ENCODE results near the gene EXD2.

Gene EXD2

DNA sequence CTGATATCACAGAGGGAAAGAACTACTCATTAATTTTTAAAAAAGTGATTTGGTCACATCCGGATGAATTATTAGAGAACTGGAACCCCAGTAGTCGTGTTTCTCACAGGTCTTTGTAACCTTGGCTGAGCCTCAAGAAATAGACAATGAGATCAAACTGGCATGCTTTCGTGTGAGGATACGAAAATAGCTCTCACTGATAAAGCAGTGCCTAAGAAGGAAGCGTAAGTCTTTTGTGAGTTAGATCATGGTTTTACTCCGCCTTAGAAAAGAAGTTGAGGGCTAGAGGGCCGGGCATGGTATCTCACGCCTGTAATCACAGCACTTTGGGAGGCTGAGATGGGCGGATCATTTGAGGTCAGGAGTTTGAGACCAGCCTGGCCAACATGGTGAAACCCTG, 34.9 kb downstream of the EXD2 start:
- no peak for ATAC-seq (ENCODE audit: low read depth)
- Mint-ChIP-seq H3K4me3 (no peak overlapping the region), H3K4me1 (no peaks in the 10 kb centered on the region), H3K27me3 (no peaks in the 10 kb centered on the region), H3K9me3 (no peaks in the 10 kb centered on the region), H3K27ac (no peak overlapping the region), H3K36me3 (peaks cover 18% of the 10 kb centered on the region)
- no peak for DNase-seq (ENCODE audit: low spot score in 2 of 2)

DNA sequence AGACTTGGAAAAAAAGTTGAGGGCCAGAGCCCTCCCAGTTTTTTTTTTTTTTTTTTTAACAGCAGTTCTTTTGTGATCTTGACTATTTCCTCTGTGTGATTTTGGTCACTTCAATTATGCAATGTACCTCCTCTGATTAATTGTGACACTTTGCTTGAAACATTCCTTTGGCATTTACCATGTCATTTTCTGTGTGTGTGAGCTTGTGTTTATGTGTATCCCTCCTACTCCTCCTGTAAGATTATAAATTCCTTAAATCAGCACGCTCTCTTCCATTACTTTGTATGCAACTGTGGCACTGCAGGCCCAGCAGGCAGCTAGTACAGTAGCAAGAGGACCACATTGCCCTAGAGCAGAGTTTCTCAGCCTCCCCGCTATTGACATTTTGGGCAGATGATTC, 35.4 kb downstream of the EXD2 start:
- Mint-ChIP-seq H3K36me3 (peaks cover 22% of the 10 kb centered on the region), H3K4me1 (no peaks in the 10 kb centered on the region)
- DNase-seq (ENCODE audit: low spot score in 2 of 2), result no peak

DNA sequence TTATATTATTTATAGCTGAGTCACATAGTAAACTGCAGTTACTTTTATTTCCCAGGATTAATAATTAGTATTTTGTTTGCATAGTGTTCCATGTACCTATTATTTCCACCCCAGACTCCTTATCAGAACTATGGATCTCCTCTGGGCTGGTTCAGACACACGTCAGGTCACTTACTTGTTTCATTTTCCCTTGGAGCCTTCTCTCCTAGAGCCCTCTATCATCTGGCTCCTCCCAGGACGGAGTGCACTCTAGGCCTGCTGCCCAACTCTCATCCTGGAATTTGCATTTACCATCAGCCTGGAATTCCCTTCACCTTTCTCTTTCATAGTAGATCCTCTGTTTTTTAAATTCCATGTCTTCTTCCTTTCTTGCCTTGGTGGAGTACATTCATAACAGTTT, 40.2 kb downstream of the EXD2 start:
- no peaks in the 10 kb centered on the region for H3K9me3 Mint-ChIP-seq
- no peaks in the 10 kb centered on the region for H3K27me3 Mint-ChIP-seq
- DNase-seq (ENCODE audit: low spot score in 2 of 2) (no peak), ATAC-seq (ENCODE audit: low read depth) (no peak)
- H3K27ac Mint-ChIP-seq, result no peak overlapping the region
- no peak overlapping the region for H3K4me3 Mint-ChIP-seq
- H3K4me1 Mint-ChIP-seq, result no peaks in the 10 kb centered on the region
- H3K36me3 Mint-ChIP-seq, result peaks cover 34% of the 10 kb centered on the region

More for the DNA sequence above, 35.4 kb downstream of the EXD2 start:
- no peak overlapping the region for H3K27ac Mint-ChIP-seq
- H3K9me3 Mint-ChIP-seq, result no peaks in the 10 kb centered on the region
- no peak overlapping the region for H3K4me3 Mint-ChIP-seq
- H3K27me3 Mint-ChIP-seq, result no peaks in the 10 kb centered on the region
- ATAC-seq (ENCODE audit: low read depth), result no peak

DNA sequence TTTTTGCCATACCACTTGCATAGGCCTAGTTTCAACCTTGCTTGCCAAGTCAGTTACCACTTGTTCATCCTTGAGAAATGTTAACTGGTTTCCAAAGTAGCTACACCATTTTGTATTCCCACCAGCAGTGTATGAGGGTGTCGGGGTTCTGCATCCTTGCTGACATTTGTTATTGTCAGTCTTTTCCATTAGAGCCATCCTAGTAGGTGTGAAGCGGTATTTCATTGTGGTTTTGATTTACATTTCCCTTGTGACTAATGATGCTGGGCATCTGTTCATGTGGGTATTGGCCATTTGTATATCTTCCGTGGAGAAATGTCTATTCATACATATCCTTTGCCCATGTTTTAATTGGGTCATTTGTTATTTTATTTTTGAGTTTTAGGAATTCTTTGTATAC, 41.1 kb downstream of the EXD2 start:
- no peaks in the 10 kb centered on the region for H3K27me3 Mint-ChIP-seq
- H3K9me3 Mint-ChIP-seq, result no peaks in the 10 kb centered on the region
- H3K4me1 Mint-ChIP-seq, result no peaks in the 10 kb centered on the region
- H3K4me3 Mint-ChIP-seq, result no peak overlapping the region
- no peak for DNase-seq (ENCODE audit: low spot score in 2 of 2)
- no peak for ATAC-seq (ENCODE audit: low read depth)
- peaks cover 36% of the 10 kb centered on the region for H3K36me3 Mint-ChIP-seq
- no peak overlapping the region for H3K27ac Mint-ChIP-seq

DNA sequence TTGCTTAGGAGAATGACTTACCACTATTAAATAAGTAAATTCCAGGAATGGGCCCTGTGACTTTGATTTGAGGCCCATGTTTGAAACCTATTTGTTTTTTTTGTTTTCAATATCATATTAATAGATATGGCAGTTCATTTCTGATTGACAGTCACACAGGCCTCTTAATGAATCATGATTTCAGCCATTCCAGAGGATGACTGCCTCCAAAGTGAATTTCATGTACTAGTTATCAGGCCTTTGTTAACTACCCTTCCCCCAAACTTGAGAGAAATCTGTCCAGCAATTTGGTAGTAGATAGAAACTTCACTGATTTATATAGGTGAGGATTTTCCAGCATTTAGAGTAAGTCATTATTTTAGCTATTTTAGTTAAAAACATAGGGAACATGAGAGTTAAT, 42.8 kb downstream of the EXD2 start:
- Mint-ChIP-seq H3K9me3 (no peaks in the 10 kb centered on the region), H3K27me3 (no peaks in the 10 kb centered on the region), H3K4me1 (no peaks in the 10 kb centered on the region), H3K4me3 (no peak overlapping the region), H3K36me3 (peaks cover 43% of the 10 kb centered on the region), H3K27ac (no peak overlapping the region)
- no peak for ATAC-seq (ENCODE audit: low read depth)
- DNase-seq (ENCODE audit: low spot score in 2 of 2), result no peak

DNA sequence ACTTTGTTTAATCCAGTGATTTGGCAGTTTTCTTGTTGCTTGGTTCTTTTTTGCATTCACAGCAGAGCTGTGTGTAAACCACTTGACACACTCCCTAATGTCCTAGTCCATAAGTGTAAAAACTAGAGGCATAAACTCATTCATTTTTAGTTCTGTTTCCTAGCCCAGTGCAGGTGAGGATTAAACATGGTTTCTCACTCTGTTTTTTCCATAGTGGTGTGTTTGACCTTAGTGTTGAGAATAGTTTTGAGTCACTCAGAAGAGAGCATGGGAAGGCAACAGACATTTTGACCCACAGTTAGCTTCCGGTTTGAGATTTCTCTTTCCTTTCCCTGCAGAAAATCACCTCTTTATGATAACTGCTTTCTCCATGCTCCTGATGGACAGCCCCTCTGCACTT, 44.4 kb downstream of the EXD2 start:
- Mint-ChIP-seq H3K27ac (no peak overlapping the region), H3K36me3 (peaks cover 41% of the 10 kb centered on the region), H3K4me1 (no peaks in the 10 kb centered on the region), H3K4me3 (no peak overlapping the region), H3K9me3 (no peaks in the 10 kb centered on the region), H3K27me3 (no peaks in the 10 kb centered on the region)
- ATAC-seq (ENCODE audit: low read depth), result no peak
- no peak for DNase-seq (ENCODE audit: low spot score in 2 of 2)

DNA sequence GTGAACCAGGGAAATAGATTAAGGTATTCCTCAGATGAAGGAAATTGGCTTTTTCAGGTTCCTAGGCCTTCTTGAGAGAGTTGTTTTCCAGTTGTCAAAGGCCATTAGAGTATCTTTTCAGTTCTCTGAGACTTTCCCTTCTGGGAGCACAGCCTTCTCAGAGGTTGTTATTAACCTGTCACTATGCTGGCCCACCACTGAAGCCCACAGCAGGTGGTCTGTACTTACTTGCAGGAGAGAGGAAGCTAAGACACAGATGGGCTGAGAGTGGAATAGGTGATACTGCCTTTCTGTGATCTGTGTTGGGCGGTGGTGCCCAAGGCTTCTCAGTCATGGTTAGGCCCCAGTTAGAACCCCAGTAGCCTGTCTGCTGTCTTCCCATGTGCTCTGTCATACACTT, 45.8 kb downstream of the EXD2 start:
- Mint-ChIP-seq H3K27ac (no peak overlapping the region), H3K4me1 (no peaks in the 10 kb centered on the region), H3K27me3 (no peaks in the 10 kb centered on the region), H3K36me3 (peaks cover 36% of the 10 kb centered on the region), H3K9me3 (no peaks in the 10 kb centered on the region), H3K4me3 (no peak overlapping the region)
- ATAC-seq (ENCODE audit: low read depth), result no peak
- no peak for DNase-seq (ENCODE audit: low spot score in 2 of 2)

DNA sequence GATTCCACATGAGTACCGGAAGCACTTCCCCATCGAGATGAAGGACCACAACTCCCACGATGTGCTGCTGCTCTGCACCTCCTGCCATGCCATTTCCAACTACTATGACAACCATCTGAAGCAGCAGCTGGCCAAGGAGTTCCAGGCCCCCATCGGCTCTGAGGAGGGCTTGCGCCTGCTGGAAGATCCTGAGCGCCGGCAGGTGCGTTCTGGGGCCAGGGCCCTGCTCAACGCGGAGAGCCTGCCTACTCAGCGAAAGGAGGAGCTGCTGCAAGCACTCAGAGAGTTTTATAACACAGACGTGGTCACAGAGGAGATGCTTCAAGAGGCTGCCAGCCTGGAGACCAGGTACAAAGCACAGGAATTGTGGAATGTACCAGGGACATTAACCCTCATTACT, 46.3 kb downstream of the EXD2 start:
- Mint-ChIP-seq H3K4me3 (no peak overlapping the region), H3K27me3 (no peaks in the 10 kb centered on the region), H3K36me3 (peaks cover 32% of the 10 kb centered on the region), H3K4me1 (no peaks in the 10 kb centered on the region), H3K27ac (no peak overlapping the region), H3K9me3 (no peaks in the 10 kb centered on the region)
- ATAC-seq (ENCODE audit: low read depth) (no peak), DNase-seq (ENCODE audit: low spot score in 2 of 2) (no peak)

DNA sequence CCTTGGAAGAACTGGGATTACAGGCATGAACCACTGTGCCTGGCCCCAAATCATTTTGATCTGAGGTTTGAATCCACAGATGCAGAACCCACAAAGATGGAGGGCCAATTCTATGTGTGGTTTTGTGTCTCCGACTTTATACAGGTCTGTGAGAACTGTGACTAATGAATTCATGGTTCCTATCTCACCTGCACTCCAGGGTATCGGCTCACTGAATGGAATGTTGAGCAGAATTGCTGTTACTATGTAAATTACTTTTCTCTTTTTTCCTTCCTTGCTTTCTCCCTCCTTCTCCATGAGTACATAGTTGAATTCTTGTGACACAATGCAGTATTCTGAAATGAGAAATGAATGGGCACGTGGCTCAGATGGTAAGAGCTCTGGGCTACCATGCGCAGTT, 47.6 kb downstream of the EXD2 start:
- Mint-ChIP-seq H3K27me3 (no peaks in the 10 kb centered on the region), H3K4me1 (no peaks in the 10 kb centered on the region), H3K9me3 (no peaks in the 10 kb centered on the region), H3K27ac (no peak overlapping the region), H3K4me3 (no peak overlapping the region), H3K36me3 (peaks cover 29% of the 10 kb centered on the region)
- ATAC-seq (ENCODE audit: low read depth) (no peak), DNase-seq (ENCODE audit: low spot score in 2 of 2) (no peak)

DNA sequence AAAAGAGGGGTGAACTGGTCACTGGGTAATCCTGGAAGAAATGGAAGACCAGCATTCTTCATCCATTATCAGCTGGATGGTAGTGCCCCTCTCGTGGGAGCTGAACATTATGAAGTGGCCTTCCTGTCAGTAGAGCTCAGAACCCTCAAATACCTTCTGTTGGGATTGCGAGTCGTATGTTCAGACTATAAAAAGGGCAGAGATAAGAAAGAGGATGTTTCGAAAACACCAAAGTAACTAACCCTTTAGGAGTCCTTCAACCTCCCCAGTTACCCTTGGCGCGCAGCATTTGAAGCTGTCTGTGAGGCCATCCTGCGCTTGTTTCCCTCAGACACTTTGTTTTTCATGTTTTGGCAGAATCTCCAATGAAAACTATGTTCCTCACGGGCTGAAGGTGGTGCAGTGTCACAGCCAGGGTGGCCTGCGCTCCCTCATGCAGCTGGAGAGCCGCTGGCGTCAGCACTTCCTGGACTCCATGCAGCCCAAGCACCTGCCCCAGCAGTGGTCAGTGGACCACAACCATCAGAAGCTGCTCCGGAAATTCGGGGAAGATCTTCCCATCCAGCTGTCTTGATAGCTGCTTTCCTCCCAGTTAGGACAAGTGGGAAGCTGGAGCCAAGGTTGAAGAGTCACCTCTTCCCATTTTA, 49.4 kb downstream of the EXD2 start:
- Mint-ChIP-seq H3K27me3 (no peaks in the 10 kb centered on the region), H3K36me3 (peaks cover 18% of the 10 kb centered on the region), H3K4me3 (no peak overlapping the region), H3K27ac (no peak overlapping the region), H3K9me3 (no peaks in the 10 kb centered on the region), H3K4me1 (no peaks in the 10 kb centered on the region)
- ATAC-seq (ENCODE audit: low read depth), result no peak
- no peak for DNase-seq (ENCODE audit: low spot score in 2 of 2)

DNA sequence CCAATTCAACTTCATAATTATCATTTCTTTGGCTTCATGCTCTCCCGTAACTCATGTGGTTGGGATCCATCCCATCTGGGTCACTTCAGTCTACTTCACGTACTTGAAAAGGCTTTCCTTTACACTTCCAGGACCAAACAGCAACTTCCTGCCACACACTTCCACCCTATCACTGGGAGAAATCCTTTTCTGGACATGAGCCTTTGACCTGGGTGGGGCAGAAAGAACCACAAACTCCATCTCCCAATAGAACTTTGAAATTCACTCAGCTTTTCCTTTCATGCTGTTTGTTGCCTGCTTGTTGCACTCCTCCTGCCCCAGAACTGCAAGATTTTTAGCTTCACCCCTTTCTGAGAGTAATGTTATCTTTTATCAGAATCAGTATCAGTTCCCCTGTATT, 50.3 kb downstream of the EXD2 start:
- H3K27me3 Mint-ChIP-seq, result no peaks in the 10 kb centered on the region
- H3K27ac Mint-ChIP-seq, result no peak overlapping the region
- H3K36me3 Mint-ChIP-seq, result peaks cover 12% of the 10 kb centered on the region
- no peak for ATAC-seq (ENCODE audit: low read depth)
- no peaks in the 10 kb centered on the region for H3K4me1 Mint-ChIP-seq
- no peak for DNase-seq (ENCODE audit: low spot score in 2 of 2)
- H3K4me3 Mint-ChIP-seq, result no peak overlapping the region
- H3K9me3 Mint-ChIP-seq, result no peaks in the 10 kb centered on the region

DNA sequence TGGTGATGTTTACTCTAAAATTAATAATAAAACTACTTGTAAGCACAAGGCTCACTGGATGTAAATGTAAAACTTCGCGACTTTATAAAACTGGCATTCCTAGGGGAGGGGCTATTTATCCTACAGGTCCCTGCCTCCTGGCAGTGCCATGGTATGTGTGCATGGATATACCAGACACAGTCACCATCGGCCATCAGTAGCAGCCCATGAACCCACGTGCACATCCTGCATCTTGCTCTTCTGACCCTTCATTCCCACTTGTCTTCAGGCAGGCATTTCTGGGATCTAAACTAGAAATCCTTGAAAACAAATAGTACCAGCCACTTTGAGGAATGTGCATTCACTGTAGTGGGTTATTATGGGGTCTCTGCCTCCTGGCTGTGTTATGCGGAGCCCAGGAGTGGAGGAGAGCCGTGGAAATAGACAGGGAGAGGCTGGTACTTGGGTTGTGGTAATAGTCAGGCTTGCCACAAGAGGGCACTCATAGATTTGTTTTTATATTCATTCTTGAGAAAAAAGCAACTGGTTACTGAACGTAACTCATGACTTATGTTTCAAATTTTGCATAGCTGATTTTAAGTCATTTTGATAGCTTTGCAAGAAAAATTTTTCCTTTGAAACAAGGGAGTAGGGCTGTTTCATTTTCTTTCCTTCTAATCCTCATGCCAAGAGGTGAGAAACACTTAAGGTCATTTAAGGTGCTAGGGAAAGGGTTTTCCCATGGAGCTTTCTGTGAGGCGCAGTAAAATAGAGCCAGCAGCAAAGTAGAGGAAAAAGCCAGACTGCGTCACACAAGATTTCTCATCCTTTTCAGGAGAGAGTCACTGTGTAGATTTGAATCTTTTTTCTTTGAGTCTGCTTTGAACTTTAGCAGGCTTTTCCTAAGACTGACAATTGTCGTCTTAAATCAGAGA, 51.3 kb downstream of the EXD2 start:
- Mint-ChIP-seq H3K36me3 (peaks cover 8% of the 10 kb centered on the region), H3K27me3 (no peaks in the 10 kb centered on the region), H3K9me3 (no peaks in the 10 kb centered on the region), H3K27ac (no peak overlapping the region), H3K4me1 (no peaks in the 10 kb centered on the region), H3K4me3 (no peak overlapping the region)
- ATAC-seq (ENCODE audit: low read depth) (peak; percentile 68), DNase-seq (ENCODE audit: low spot score in 2 of 2) (peak; percentile 42 to 54)

DNA sequence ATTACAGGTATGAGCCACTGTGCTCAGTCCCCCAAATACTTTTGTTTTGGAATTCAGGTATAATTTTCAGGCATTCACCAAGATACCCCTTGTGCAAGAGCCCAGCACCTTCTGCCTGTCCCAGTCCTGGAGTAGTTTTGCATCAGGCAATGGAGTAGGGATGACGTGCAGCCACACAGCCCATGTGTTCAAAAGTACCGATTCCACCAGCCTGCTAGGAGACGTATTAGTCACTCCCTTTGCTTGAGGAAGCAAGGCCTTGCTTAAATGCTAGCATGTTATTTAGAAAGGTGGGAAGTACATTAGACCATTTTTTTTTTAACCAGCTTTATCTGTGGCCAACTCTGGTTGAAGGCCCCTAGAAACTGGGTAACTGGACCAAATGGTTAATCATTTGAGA, 53.6 kb downstream of the EXD2 start:
- no peak overlapping the region for H3K27ac Mint-ChIP-seq
- H3K4me1 Mint-ChIP-seq, result no peaks in the 10 kb centered on the region
- no peaks in the 10 kb centered on the region for H3K27me3 Mint-ChIP-seq
- no peak for ATAC-seq (ENCODE audit: low read depth)
- DNase-seq (ENCODE audit: low spot score in 2 of 2), result no peak
- no peaks in the 10 kb centered on the region for H3K9me3 Mint-ChIP-seq
- H3K36me3 Mint-ChIP-seq, result peaks cover 2% of the 10 kb centered on the region
- H3K4me3 Mint-ChIP-seq, result no peak overlapping the region

DNA sequence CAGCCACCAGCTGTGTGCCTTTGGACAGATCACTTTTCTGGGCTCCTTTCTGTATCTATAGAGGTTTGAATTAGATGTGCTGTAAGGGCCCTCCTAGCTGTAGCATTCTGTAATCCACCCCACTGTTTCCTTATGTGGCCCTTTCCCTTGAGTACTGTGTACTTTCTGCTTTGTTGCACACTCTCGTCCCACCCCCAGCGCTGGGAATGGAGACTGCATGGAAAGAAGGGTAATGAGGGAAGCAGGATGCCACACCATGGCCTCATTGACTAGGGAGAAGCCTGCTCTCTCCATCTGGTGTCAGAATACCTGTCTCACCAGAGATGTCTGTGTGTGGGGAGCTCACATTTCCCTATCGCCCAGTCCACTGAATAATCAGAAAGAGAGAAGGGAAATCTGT, 55.0 kb downstream of the EXD2 start:
- Mint-ChIP-seq H3K27ac (no peak overlapping the region), H3K4me3 (no peak overlapping the region), H3K27me3 (peaks cover 5% of the 10 kb centered on the region), H3K4me1 (no peaks in the 10 kb centered on the region), H3K9me3 (no peaks in the 10 kb centered on the region), H3K36me3 (peaks cover 2% of the 10 kb centered on the region)
- DNase-seq (ENCODE audit: low spot score in 2 of 2), result no peak
- no peak for ATAC-seq (ENCODE audit: low read depth)
